ENCODE measurements around the gene SAMD4A. TPM values are rescaled to one million over a fixed set of nuclear protein-coding genes. Genes with fewer than 3 reads are reported as not detected.

SAMD4A gene
- total RNA-seq, 1 experiment from 2014 or later: 9.6 TPM

DNA sequence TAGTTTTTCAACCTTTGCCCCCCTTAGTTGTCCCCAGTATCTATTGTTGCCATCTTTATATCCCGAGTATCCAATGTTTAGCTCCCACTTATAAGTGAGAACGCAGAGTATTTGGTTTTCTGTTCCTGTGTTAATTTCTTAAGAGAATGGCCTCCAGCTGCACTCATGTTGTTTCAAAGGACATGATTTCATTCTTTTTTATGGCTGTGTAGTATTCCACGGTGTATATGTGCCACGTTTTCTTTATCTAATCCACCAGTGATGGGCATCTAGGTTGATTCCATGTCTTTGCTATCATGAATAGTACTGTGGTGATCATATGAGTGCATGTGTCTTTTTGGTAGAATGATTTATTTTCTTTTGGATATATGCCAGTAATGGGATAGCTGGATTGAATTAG, 263.7 kb downstream of the SAMD4A start:
- H3T11ph ChIP-seq (ENCODE audit: low read length): no peak overlapping the region
- H3K18ac ChIP-seq (ENCODE audit: insufficient read length, low read depth, low read length): no peak overlapping the region
- no peak overlapping the region for H2BK15ac ChIP-seq (ENCODE audit: low read depth, low read length)
- no peak overlapping the region for H2AK5ac ChIP-seq (ENCODE audit: insufficient read length, low read length)
- H3K23ac ChIP-seq (ENCODE audit: insufficient read length, low read depth, low read length): no peak overlapping the region
- Mint-ChIP-seq H3K27me3 (ENCODE audit: low read depth) (peaks cover 10% of the 10 kb centered on the region), H3K9me3 (peaks cover 0 to 11% of the 10 kb centered on the region in 2 experiments), H3K36me3 (ENCODE audit: insufficient read depth in 1 of 3, low read depth in 3 of 3) (no peaks in the 10 kb centered on the region), H3K27ac (no peak overlapping the region), H3K4me3 (no peak overlapping the region), H3K4me1 (no peaks in the 10 kb centered on the region)
- H3K79me2 ChIP-seq (ENCODE audit: insufficient read depth, low read length): no peaks in the 10 kb centered on the region
- H2AFZ ChIP-seq (ENCODE audit: low read length): no peak overlapping the region
- H3K14ac ChIP-seq (ENCODE audit: insufficient read depth, low read length): no peak overlapping the region
- H4K20me1 ChIP-seq (ENCODE audit: control insufficient read depth, insufficient read depth, insufficient read length): no peaks in the 10 kb centered on the region
- H3K9me3 ChIP-seq (ENCODE audit: control insufficient read depth, low read depth, low read length): no peaks in the 10 kb centered on the region
- H2BK20ac ChIP-seq (ENCODE audit: low read depth, low read length, poor library complexity, severe bottlenecking): no peak overlapping the region
- TF ChIP-seq, protein P1, sequence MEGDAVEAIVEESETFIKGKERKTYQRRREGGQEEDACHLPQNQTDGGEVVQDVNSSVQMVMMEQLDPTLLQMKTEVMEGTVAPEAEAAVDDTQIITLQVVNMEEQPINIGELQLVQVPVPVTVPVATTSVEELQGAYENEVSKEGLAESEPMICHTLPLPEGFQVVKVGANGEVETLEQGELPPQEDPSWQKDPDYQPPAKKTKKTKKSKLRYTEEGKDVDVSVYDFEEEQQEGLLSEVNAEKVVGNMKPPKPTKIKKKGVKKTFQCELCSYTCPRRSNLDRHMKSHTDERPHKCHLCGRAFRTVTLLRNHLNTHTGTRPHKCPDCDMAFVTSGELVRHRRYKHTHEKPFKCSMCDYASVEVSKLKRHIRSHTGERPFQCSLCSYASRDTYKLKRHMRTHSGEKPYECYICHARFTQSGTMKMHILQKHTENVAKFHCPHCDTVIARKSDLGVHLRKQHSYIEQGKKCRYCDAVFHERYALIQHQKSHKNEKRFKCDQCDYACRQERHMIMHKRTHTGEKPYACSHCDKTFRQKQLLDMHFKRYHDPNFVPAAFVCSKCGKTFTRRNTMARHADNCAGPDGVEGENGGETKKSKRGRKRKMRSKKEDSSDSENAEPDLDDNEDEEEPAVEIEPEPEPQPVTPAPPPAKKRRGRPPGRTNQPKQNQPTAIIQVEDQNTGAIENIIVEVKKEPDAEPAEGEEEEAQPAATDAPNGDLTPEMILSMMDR (conservative IDR thresholded peaks at IDR 0.05): no peak
- no peak overlapping the region for H3K27ac ChIP-seq (ENCODE audit: insufficient read length, low read depth, low read length)
- no peaks in the 10 kb centered on the region for H3K27me3 ChIP-seq (ENCODE audit: insufficient read depth, low read length)
- no peak overlapping the region for H2BK12ac ChIP-seq (ENCODE audit: insufficient read length, low read depth, low read length)
- no peak overlapping the region for H2BK120ac ChIP-seq (ENCODE audit: low read depth, low read length, poor library complexity, severe bottlenecking)
- H2BK5ac ChIP-seq (ENCODE audit: insufficient read length, low read length): no peak overlapping the region
- H4K5ac ChIP-seq (ENCODE audit: insufficient read length, low read depth, low read length): no peak overlapping the region
- H4K91ac ChIP-seq (ENCODE audit: insufficient read length, low read depth, low read length): no peak overlapping the region
- H3K56ac ChIP-seq (ENCODE audit: insufficient read length, low read depth, low read length): no peak overlapping the region
- H4K8ac ChIP-seq (replicated peaks; ENCODE audit: insufficient read length, low read depth, low read length): no peak overlapping the region
- no peak overlapping the region for H3K9ac ChIP-seq (ENCODE audit: extremely low read depth, insufficient read length, low read length)
- DNase-seq: no peak
- no peaks in the 10 kb centered on the region for H3K4me1 ChIP-seq (ENCODE audit: insufficient read depth, low read length)
- no peak overlapping the region for H3K4me2 ChIP-seq (ENCODE audit: insufficient read depth, insufficient read length, low read length)
- no CpG with 5 or more reads among the region's 4 CpGs for WGBS (ENCODE audit: extremely low coverage, insufficient read length, low lambda C conversion rate)
- H3K79me1 ChIP-seq (ENCODE audit: insufficient read depth, low read depth, low read length, poor library complexity, severe bottlenecking): no peaks in the 10 kb centered on the region
- H3K4ac ChIP-seq (ENCODE audit: low read depth, low read length): no peak overlapping the region
- no peaks in the 10 kb centered on the region for H3K23me2 ChIP-seq (ENCODE audit: insufficient read length, low read depth, low read length, poor library complexity, severe bottlenecking)
